Osteoblast (primary cell): Measurements from ENCODE around the gene MUCL1. TPM values are rescaled to one million over a fixed set of nuclear protein-coding genes. Genes with fewer than 3 reads are reported as not detected.

Experiments used
- DNase-seq: peaks from one replicate; pipeline ENCODE4 v3.0.0; 2011; ENCODE audit warnings: low spot score, mixed read lengths; ENCODE audit not compliant: insufficient read length; ENCODE audit errors: missing footprints
- H2AFZ ChIP-seq: 2 replicates; pipeline ENCODE4 v1.6.0; 2011; ENCODE audit warnings: mild to moderate bottlenecking, low read length
- H3K27ac ChIP-seq: 2 replicates; pipeline ENCODE4 v1.5.1; 2011; ENCODE audit warnings: mild to moderate bottlenecking, low read depth, low read length, moderate library complexity
- H3K27me3 ChIP-seq: 2 replicates; pipeline ENCODE4 v1.6.0; 2012; ENCODE audit warnings: mild to moderate bottlenecking, control low read depth, inconsistent platforms, low read length, moderate library complexity; ENCODE audit not compliant: insufficient read depth
- H3K36me3 ChIP-seq: 2 replicates; pipeline ENCODE4 v1.5.1; 2011; ENCODE audit warnings: mild to moderate bottlenecking, low read length, control low read depth, moderate library complexity; ENCODE audit not compliant: insufficient read depth
- H3K4me1 ChIP-seq: 2 replicates; pipeline ENCODE4 v1.5.1; 2011; ENCODE audit warnings: mild to moderate bottlenecking, low read length, control low read depth, moderate library complexity; ENCODE audit not compliant: insufficient read depth
- H3K4me2 ChIP-seq: 2 replicates; pipeline ENCODE4 v1.6.0; 2011; ENCODE audit warnings: mild to moderate bottlenecking, low read length; ENCODE audit not compliant: insufficient read depth
- H3K4me3 ChIP-seq: fragments of 200-600 bp; sonication (generic); 3 replicates; pipeline ENCODE4 v1.5.1; 2012; ENCODE audit warnings: mild to moderate bottlenecking, low read length, inconsistent platforms; ENCODE audit not compliant: insufficient read depth
- H3K79me2 ChIP-seq: 2 replicates; pipeline ENCODE4 v1.6.0; 2012; ENCODE audit warnings: mild to moderate bottlenecking, low read length, control low read depth, inconsistent platforms; ENCODE audit not compliant: insufficient read depth
- H3K9me3 ChIP-seq: 2 replicates; pipeline ENCODE4 v1.5.1; 2011; ENCODE audit warnings: low read depth, low read length, control low read depth
- H4K20me1 ChIP-seq: 2 replicates; pipeline ENCODE4 v1.6.0; 2012; ENCODE audit warnings: mild to moderate bottlenecking, low read length, control low read depth; ENCODE audit not compliant: insufficient read depth
- total RNA-seq: library from RNA; depleted of rRNA; stranded (reverse); fragments of >200 nt; gene quantifications from 2 replicates; pipeline ENCODE4 v1.2.3, GENCODE V29; 2012
- TF ChIP-seq, protein P1 (sequence below): IDR thresholded peaks from 2 replicates; pipeline ENCODE4 v1.5.1; 2011; ENCODE audit warnings: mild to moderate bottlenecking, low read depth, low read length, moderate library complexity; ENCODE audit errors: extremely low read depth

Gene MUCL1
- total RNA-seq, 1 donor: not detected

DNA sequence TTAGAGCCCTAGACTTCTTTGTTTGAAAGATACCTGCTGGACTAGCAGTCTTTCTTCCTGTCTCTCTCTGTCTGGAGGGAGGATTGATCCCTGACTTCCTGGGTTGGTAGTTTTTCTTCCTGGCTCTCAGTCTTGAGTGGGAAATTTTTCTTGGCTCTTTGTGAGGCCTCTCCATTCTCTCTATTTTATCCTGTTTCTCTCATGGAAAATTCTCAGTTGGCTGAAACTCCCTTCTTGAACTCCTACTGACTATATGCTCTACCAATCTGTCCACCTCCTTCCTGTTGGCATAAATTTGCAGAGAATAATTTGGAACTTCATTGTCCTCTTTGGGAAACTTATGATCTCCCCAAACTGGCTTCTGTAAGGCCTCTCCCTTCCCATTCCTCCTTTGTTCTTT lies 24.1 kb upstream of the MUCL1 start:
- TF ChIP-seq, protein P1, sequence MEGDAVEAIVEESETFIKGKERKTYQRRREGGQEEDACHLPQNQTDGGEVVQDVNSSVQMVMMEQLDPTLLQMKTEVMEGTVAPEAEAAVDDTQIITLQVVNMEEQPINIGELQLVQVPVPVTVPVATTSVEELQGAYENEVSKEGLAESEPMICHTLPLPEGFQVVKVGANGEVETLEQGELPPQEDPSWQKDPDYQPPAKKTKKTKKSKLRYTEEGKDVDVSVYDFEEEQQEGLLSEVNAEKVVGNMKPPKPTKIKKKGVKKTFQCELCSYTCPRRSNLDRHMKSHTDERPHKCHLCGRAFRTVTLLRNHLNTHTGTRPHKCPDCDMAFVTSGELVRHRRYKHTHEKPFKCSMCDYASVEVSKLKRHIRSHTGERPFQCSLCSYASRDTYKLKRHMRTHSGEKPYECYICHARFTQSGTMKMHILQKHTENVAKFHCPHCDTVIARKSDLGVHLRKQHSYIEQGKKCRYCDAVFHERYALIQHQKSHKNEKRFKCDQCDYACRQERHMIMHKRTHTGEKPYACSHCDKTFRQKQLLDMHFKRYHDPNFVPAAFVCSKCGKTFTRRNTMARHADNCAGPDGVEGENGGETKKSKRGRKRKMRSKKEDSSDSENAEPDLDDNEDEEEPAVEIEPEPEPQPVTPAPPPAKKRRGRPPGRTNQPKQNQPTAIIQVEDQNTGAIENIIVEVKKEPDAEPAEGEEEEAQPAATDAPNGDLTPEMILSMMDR: no peak
- Histone ChIP-seq H3K4me3 (no peak overlapping the region), H3K4me1 (no peaks in the 10 kb centered on the region), H2AFZ (no peak overlapping the region), H4K20me1 (no peaks in the 10 kb centered on the region), H3K4me2 (no peak overlapping the region), H3K27me3 (no peaks in the 10 kb centered on the region), H3K79me2 (no peaks in the 10 kb centered on the region), H3K36me3 (no peaks in the 10 kb centered on the region), H3K9me3 (no peaks in the 10 kb centered on the region), H3K27ac (no peak overlapping the region)
- no peak for DNase-seq

DNA sequence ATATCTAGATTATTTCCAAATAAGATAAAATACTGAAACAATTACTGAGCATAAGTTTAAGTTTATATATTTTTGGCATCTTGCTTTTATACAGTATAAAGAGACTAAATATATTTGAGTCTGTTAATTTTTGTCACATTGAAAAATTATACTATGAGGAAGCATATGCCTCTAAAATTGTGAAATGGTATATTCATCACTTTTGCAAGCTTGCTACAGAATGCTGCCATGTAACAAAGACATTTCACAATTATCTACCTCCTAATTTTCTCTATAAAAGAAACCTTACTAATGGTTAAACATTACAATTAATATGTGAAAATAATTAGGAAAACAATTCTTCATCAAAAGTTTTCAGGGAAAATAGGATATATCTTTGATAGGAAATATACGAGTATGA lies 22.7 kb upstream of the MUCL1 start:
- Histone ChIP-seq H3K9me3 (no peaks in the 10 kb centered on the region), H3K36me3 (no peaks in the 10 kb centered on the region)
- TF ChIP-seq, protein P1: no peak

DNA sequence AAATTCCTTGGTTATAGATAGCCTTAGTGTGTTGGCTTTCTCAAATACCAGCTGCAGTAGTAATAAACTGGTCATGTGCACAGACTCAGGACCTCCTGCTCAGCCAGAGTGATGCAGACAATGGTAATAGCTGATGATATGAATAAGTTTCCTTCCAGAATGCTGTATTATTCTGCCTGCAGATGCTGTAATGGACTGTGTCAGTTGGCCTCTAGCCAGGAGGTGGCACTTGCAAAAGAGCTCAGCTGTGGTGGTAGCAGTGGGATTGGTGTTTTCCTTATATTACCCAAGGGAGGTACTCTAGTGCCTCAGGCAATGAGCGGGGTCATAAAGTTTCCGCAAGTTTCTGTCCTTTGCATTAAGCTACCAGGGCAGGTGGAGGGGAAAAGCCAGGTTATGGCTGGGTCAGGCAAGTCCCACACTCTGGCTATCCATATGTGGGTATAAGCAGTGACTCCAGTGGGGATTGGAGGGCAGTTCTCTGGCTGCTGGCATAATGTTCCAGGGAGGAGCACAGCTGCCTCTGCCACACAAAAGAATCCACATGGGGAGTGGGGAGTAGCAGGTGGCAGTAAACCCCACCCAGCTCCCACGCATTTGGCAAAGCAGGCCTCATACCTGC lies 14.0 kb upstream of the MUCL1 start:
- Histone ChIP-seq H3K4me2 (no peak overlapping the region), H3K79me2 (no peaks in the 10 kb centered on the region), H3K36me3 (no peaks in the 10 kb centered on the region), H4K20me1 (no peaks in the 10 kb centered on the region), H3K27ac (no peak overlapping the region), H3K9me3 (no peaks in the 10 kb centered on the region), H3K4me3 (no peak overlapping the region), H3K4me1 (no peaks in the 10 kb centered on the region), H2AFZ (no peak overlapping the region), H3K27me3 (no peaks in the 10 kb centered on the region)
- TF ChIP-seq, protein P1: no peak
- DNase-seq: no peak

More for the DNA sequence above, 22.7 kb upstream of the MUCL1 start:
- no peak for DNase-seq
- H3K4me3 ChIP-seq: no peak overlapping the region
- H2AFZ ChIP-seq: no peak overlapping the region
- H3K4me1 ChIP-seq: no peaks in the 10 kb centered on the region
- H4K20me1 ChIP-seq: no peaks in the 10 kb centered on the region
- no peaks in the 10 kb centered on the region for H3K27me3 ChIP-seq
- no peak overlapping the region for H3K27ac ChIP-seq
- no peaks in the 10 kb centered on the region for H3K79me2 ChIP-seq
- H3K4me2 ChIP-seq: no peak overlapping the region

DNA sequence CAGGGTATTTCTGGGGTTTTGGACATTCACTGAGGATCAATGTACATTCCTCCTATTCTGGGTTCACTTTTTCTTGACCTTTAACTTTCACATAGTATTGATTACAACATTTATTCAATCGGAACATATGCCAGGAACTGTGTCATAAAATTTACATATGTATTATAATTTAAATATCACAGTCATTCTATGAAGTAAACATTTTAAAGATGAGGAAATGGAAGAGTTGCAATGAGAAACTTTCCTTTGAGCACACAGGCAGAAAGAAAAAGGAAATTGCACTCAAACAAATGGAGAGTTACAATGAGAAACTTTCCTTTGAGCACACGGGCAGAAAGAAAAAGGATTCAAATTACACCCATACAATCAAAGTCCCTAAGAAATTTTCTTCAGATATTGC lies 3.1 kb downstream of the MUCL1 start:
- H3K9me3 ChIP-seq: no peaks in the 10 kb centered on the region

More for the DNA sequence above, 3.1 kb downstream of the MUCL1 start:
- Histone ChIP-seq H3K79me2 (no peaks in the 10 kb centered on the region), H2AFZ (no peak overlapping the region), H3K27me3 (peaks cover 7% of the 10 kb centered on the region), H3K4me3 (no peak overlapping the region), H4K20me1 (no peaks in the 10 kb centered on the region), H3K27ac (no peak overlapping the region), H3K4me2 (no peak overlapping the region), H3K4me1 (no peaks in the 10 kb centered on the region), H3K36me3 (no peaks in the 10 kb centered on the region)
- TF ChIP-seq, protein P1: no peak
- no peak for DNase-seq
